ENCODE results near the gene PDZRN4.

DNA sequence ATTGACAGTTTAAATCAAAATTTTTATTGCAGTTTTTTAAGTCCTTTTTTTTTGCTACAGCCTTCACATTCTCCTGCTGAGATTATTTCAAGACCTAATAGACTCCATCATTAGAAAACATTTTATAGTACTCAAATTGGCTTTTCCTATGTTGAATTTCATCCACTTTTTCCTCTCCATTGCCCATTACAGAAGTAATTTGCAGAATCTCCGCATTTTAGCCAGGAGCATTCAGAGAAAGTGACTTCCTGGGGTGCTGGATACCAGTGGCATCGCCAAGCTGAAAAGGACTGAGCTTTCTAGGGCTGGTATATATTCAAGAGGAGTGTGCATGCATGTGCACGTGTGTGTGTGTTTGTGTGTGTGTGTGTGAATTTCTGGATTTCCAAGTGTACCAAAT lies 340.8 kb downstream of the PDZRN4 start:
- TF ChIP-seq, protein P1, sequence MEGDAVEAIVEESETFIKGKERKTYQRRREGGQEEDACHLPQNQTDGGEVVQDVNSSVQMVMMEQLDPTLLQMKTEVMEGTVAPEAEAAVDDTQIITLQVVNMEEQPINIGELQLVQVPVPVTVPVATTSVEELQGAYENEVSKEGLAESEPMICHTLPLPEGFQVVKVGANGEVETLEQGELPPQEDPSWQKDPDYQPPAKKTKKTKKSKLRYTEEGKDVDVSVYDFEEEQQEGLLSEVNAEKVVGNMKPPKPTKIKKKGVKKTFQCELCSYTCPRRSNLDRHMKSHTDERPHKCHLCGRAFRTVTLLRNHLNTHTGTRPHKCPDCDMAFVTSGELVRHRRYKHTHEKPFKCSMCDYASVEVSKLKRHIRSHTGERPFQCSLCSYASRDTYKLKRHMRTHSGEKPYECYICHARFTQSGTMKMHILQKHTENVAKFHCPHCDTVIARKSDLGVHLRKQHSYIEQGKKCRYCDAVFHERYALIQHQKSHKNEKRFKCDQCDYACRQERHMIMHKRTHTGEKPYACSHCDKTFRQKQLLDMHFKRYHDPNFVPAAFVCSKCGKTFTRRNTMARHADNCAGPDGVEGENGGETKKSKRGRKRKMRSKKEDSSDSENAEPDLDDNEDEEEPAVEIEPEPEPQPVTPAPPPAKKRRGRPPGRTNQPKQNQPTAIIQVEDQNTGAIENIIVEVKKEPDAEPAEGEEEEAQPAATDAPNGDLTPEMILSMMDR (IDR thresholded peaks at IDR 0.05), result no peak
- no peak for TF ChIP-seq POLR2A (IDR thresholded peaks at IDR 0.05)

Data from thyroid gland (tissue), 4 donors.